Measurements from ENCODE around the gene CENPP. TPM values are rescaled to one million over a fixed set of nuclear protein-coding genes. Genes with fewer than 3 reads are reported as not detected.

Gene CENPP
- total RNA-seq, 1 donor from 2014 or later: 9.1 TPM

DNA sequence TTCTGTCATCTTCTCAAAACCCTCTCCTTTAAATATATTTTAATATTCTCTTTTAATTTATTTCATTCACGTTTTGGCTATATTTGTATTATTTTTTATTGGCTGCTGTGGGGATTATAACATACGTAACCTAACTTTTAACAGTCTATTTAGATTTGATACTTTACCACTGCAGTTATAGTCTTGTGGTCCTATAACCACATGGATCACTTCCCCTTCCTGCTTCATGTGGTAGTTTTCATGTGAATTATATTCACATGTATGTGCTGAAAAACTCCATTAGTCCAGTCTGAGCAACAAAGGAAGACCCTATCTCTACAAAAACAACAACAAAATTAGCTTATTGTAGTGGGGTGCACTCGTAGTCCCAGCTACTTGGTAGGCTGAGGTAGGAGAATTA lies 34.3 kb downstream of the CENPP start:
- ATAC-seq (no peak), DNase-seq (ENCODE audit: low spot score) (no peak)
- intact Hi-C loops (cut with DNase I): no loop called here

DNA sequence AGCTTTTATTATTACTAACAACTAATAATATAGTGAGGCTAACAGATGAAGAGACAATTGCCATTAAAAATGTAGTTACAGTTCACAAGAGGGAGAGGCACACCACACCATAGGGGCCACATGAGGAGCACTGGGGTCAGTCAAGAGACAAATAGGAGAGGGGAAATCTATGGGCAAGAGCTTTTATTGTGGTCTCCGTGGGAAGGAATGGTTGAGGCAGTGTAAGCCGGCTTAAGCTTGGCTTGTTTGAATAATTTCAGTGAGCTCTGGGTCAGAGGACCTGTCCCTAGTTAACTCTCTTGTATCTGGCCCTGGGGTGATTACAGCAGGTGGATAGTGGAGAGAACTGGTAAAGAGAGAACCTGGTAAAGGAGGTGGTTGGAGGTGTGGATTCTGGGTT lies 43.3 kb downstream of the CENPP start:
- ATAC-seq: no peak
- DNase-seq (ENCODE audit: low spot score): no peak
- intact Hi-C loops (cut with DNase I): no loop called here

DNA sequence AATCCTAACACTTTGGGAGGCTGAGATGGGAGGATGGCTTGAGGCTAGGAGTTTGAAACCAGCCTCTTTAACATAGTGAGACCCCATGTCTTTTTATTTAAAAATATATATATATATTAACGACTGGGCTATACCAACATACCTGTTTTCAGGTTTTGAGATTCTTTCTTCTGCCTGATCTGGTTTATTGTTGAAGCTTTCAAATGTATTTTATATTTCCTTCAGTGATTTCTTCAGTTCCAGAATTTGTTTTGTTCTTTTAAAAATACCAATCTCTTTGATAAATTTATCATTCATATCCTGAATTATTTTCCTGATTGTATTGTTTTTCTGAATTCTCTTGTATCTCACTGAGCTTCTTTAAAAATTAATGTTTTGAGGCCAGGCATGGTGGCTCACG lies 47.4 kb downstream of the CENPP start:
- intact Hi-C loops (cut with DNase I): no loop called here
- ATAC-seq (no peak), DNase-seq (ENCODE audit: low spot score) (no peak)

DNA sequence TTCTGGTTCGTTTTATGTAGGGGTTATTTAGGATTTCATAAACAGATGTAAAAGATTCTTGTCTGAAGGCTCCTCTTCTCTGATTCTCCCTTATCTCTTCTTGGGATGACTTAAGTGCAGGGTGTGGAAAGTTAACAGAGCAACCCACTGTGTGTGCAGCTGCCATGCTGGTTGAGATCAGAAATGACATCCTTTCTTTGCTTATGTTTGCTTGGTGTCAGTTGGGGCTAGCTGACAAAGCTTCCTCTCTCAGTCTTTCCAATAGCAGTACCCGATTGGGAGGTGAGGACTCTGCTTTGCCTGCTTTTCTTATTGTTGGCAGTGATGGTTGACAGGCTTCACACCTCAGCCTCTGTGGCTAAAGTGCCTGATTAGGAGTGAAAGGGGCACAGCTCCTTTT lies 52.1 kb downstream of the CENPP start:
- intact Hi-C loops (cut with DNase I): no loop called here
- DNase-seq (ENCODE audit: low spot score) (no peak), ATAC-seq (no peak)

DNA sequence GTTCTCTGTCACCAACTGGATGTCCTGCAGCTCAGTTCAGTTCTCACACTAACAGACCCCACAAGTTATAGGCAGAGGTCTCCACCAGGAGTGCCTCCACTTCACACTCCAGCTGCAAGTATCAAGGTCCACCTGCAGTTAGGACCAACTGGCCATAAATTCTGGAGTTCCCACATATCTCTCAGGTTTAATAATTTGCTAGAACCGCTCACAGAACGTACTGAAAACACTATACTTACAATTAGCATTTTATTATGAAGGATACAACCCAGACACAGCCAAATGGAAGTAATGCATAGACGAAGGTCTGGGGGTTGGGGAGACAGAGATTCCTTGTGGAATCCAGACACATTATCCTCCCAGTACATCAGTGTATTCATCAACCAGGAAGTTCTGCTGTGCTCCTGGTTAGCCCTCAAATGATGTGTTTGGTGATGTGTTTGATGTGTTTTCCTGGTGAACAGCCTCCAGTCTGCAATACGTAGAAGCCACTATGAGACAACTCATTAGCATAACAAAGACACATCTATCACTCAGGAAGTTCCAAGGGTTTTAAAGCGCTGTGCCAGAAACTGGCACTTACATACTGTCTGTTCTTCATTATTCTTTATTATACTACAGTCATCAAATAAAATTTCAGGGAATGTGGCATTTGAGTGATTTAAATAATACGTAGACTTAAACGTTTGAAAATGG lies 53.3 kb downstream of the CENPP start:
- intact Hi-C loops (cut with DNase I): no loop called here
- no peak for ATAC-seq
- no peak for DNase-seq (ENCODE audit: low spot score)

DNA sequence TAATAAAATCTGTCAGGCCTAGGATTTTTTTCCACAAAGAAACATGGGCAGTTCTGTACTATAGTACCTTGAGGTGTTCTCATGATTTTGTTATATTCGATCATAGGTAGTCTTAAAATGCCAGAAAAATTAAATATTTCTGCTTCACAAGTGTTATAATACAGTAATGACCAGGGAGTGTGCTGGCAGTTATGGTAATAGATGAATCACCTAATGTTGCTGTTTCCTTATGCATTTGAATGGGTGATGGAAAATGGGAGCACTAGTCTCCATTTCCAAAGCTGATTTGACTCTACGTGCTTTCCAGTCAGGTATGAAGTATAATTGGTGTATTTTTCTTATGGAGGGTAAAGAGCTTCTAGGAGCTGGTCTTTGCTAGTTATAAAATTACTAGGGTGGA lies 54.9 kb downstream of the CENPP start:
- DNase-seq (ENCODE audit: low spot score): no peak
- intact Hi-C loops (cut with DNase I): no loop called here
- no peak for ATAC-seq

DNA sequence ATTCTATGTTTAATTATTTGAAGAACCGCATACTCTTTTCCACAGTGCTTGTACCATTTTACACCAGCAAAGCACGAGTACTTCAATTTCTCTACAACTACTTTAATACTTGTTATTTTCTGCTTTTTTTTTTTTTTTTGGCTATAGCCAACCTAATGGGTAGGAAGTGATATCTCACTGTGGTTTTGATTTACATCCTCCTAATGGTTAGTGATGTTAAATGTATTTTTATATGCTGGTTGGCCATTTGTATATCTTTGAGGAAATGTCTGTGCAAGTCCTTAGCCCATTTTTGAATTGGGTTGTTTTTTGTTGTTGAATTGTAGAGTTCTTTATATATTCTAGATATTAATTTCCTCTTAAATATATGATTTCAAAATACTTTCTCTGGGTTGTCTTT lies 56.0 kb downstream of the CENPP start:
- intact Hi-C loops (cut with DNase I): no loop called here
- ATAC-seq (no peak), DNase-seq (ENCODE audit: low spot score) (no peak)

DNA sequence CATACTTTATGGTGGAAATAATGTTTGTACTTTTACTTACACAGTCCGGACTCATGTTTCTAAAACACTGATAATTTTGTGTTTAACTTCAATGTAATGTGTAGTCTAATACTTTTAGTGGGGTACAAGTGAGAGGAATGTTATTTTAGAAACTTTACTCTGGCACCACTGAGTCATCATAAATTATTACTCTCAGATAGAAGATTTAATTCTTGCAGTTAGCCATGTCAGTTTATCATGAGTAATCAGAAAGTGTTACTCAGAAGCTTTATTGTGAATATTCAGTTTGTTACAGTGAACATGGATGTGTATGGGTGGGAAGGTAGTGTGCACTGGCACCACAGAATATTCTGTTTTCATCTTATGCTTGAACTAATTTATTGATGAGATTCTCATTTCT lies 58.6 kb downstream of the CENPP start:
- no peak for DNase-seq (ENCODE audit: low spot score)
- no peak for ATAC-seq
- intact Hi-C loops (cut with DNase I): no loop called here

DNA sequence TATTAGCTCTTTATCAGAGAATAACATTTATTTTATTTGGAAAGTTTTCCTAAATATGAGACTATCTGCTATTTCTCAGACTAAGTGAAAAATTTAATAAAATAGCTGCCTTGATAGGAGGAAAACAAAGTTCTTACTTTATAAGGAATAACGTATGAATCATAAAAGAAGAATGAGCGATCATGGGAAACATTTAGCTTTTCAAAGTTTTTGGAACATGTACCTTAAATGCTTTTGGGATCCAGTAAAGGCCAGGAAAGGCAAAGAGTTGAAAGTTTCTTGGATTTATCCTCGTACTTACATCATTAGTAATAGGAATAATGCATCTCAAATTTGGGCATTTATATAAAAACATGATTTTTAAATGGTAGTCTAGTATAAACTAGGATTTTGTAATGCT lies 59.2 kb downstream of the CENPP start:
- no peak for DNase-seq (ENCODE audit: low spot score)
- no peak for ATAC-seq
- intact Hi-C loops (cut with DNase I): no loop called here

DNA sequence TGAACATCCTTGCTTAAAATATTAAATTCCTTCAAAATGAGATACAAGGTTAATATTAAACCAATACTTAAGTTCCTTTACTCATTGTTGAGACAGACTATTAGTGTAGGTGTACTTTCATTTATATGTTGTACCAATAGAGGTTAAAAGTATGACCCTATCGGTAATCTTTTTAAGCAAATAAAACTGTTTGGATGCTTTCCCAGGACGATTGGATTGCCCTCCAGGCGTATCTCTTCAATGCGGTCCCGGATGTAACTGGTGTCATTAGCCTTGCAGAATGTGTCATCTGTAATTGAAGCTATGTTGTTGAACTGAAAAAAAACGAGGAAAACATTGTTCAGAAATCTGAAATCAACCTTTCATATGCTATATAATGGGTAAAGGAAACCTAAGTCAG lies 59.7 kb downstream of the CENPP start:
- DNase-seq (ENCODE audit: low spot score) (no peak), ATAC-seq (peak; percentile 34)
- intact Hi-C loops (cut with DNase I): no loop called here

DNA sequence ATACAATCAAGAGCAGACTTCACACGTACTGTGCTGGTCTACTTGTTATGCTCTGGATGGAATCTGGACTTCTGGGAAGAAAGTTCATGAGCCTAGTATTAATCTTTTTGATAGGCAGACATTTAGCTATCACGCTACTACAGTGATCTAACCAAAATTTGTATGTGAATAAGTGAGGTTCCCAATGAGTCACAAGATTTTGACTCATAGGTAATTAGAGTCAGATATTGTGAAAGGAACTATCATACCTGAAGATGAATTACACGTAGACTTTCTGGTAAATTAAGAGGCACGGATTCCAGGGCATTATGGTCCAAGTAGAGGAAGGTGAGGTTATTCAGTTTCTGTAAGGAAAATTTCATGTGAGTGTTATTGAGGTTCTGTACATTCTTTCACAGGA lies 60.2 kb downstream of the CENPP start:
- ATAC-seq (peak; percentile 46), DNase-seq (ENCODE audit: low spot score) (no peak)
- intact Hi-C loops (cut with DNase I): no loop called here

DNA sequence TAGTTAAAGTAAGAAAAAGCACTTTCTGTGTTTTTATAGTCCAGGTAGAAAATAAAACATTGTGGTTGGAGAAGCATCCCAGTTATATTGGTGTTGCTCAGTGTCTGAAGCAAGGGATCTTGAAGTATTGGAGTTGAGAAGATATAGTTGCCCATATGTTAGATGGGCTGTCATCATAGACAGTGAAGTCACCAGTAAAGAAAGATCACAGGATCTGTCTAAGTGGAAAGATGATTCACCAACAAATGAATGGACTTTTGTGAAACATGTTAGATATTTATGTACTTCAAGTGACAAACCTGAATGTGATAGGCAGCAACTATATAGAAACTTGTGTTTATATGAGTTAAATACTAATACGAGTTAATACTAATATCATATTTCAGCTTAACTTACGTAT lies 66.9 kb downstream of the CENPP start:
- no peak for ATAC-seq
- intact Hi-C loops (cut with DNase I): no loop called here
- DNase-seq (ENCODE audit: low spot score): no peak

DNA sequence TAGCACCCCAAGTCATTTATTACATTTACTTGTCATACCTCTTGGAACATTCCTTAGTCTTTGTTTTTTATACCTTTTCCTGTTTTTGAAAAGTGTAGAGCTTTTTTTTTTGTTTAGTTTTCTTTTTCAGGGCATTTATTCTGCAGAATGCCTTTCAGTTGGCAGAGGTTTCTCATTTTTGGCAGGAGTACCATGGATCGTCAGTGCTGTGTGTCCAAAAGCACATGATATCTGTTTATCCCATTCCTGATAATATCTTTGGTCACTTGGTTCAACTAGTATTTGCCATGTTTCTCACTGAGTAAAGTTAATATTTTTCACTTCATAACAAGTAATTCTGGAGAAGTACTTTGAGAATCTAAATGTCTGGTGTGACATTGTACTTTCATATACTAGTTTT lies 67.9 kb downstream of the CENPP start:
- DNase-seq (ENCODE audit: low spot score) (no peak), ATAC-seq (peak; percentile 75)
- intact Hi-C loops (cut with DNase I): no loop called here

DNA sequence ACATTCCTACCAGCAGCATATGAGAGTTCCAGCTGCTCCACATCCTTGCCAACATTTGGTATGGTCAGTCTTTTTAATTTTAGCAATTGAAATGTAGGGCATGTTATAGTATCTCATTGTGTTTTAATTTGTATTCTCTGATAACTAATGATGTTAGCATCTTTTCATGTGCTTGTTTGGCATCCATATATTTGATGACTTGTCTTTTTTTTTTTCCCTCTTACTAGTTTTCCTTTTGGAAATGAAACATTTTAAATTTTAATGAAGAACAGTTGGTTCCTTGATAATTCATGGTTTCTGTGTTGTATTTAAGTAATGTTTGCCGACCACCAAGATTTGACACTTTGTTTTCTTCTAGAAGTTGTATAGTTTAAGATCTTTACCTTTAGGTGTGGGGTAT lies 69.9 kb downstream of the CENPP start:
- no peak for ATAC-seq
- intact Hi-C loops (cut with DNase I): no loop called here
- no peak for DNase-seq (ENCODE audit: low spot score)

DNA sequence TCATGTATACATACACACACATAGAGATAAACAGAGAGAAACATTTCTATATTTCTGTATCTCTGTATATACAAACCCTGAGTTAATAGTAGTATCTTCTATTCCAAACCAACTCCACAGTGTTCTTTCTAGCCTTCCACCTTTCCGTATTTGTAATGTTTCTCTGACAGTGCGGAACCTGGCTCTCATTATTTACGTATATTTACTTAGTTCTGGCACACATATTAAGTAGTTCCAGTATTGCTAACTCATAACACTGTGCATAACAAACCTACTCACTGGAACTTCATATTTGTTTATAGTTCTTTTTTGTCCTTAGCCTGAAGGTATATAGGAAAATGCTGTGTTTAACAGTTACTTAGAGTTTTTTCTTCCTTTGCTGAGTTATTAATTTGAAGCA lies 72.1 kb downstream of the CENPP start:
- intact Hi-C loops (cut with DNase I): no loop called here
- ATAC-seq (no peak), DNase-seq (ENCODE audit: low spot score) (no peak)

DNA sequence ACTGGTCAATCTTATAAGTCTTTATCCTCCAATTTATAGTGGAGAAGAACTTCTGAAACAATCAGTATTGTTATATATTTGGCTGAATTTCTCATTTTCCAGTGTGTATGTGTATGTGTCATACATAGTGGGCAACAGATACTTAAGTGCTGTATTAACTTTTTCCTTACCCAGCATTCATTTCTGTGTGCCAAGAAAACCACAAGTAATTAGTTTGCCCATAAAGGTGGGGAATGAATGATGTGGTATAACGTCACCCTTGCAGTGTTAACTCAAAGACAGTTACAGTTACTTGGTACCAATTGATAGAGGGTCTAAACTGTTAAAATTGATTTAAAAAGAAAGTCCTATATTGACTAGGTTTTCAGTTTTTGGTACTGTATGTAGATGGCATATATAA lies 76.6 kb downstream of the CENPP start:
- intact Hi-C loops (cut with DNase I): no loop called here
- ATAC-seq (no peak), DNase-seq (ENCODE audit: low spot score) (no peak)

DNA sequence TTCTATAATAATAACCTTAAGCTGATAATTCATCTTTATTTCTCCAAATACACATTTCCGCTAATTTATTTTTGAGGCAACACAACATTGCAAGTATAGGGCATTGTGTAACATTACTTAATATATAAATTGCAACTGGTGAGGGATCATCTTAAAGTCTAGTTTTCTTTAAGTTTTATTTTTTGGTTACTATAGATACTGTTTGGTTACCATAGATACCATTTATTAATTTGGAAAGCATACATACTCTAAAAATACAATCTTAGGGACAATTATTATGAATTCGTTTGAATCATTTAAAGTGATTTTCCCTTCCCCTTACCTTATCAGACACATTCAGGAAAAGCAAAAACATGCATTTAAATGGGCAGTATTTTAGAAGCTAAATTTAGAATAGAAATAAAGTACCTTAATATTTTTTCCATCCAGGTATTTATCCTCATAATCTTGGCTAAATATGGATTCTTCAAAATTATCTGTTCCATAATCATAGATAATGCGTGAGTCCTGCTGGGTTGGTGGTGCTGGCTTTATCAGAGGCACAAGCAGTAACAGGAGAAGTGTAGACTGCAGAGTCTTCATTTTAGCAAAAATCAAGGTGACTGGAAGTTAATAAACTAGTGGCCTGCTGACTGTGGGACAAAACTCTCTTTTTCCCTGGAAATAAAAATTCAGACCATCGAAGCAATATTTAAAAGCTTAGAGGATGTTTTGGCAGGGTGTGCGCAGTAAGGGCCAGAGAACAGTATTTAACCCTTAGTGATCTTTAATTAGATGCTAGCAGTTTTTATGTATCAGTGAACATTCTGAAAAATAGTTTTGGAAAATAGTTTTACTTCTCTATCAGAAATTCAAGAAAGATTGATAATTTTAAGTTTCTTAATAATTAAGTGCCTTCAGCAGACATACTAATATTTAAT lies 77.3 kb downstream of the CENPP start:
- no peak for DNase-seq (ENCODE audit: low spot score)
- intact Hi-C loops (cut with DNase I): no loop called here
- peak; percentile 25 for ATAC-seq

DNA sequence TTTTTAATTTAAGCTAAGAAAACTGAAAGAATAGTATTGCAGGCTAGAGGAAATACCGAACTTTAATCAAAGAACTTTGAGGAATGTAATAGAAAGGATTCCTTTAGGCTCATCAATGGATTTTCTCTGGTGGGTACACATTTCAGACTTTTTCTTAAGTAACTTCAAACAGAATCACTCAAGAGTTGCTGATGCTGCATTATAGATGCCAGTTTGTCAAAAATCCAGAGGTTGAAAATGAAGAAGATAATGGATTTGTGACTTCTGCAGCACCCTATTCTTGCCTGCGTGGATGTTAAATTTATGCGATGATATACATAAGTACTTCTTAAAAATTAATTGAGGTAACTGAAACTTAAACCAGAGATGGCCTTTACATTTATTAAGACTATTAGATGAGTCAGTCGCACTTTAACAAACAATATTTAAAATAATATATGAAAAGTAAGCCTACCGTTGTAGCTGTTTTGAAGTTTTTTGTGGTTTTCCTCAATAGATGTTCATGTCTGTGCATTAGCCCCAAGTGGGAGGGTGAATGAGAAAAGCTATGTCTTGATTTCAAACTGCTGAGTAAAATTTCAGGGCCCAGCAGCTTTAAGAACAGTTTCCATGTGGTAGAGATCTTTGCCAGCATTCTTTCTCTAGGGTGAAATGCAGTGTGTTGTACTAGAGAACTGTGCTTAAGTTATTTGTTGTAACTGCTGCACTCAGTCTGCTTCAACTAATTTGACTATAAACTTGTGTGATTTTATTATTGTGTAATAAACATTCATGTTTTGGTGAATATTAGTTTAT lies 78.5 kb downstream of the CENPP start, which contains the start of gene OGN:
Gene OGN, minus strand, starts transcription at position 537 of the 795 bp plus-strand sequence. CDS start 1,171 bp downstream, outside the sequence.
- intact Hi-C loops (cut with DNase I): no loop called here
- ATAC-seq: peak; percentile 57
- DNase-seq (ENCODE audit: low spot score): no peak

DNA sequence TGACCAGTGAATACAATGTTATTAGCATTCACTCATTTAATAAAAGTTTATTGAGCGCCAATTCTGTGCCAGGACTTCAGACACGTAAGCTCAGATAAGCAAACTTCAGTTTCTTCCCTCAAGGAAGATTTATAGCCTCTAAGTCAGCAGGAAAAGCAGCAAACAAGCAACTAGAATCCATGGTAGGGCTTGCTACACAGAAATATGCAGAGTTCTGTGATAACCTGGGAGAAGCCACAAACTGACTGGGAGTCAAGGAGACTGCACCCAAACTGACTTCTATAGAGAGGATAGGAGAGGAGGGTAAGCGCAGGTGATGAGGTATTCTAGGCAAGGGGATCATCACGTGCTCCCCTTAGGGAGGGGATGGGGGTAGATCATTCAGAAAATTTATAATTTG lies 80.1 kb downstream of the CENPP start:
- ATAC-seq (no peak), DNase-seq (ENCODE audit: low spot score) (no peak)
- intact Hi-C loops (cut with DNase I): no loop called here

DNA sequence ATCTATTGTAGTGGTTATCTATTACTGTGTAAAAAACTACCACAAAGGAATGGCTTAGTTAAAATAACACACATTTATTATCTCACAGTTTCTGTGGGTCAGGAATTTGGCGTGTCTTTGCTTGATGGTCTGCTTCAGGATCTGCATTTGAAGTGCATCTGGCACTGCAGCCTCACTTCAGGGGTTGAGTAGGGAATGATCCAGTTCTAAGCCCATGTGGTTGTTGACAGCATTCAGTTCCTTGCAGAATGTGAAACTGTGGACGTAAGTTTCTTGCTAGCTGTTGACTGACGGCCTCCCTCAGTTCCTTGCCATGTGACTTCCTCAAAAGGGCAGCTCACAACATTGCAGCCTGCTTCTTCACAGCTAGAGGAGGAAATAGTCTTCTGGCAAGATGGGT lies 80.7 kb downstream of the CENPP start:
- peak; percentile 88 for ATAC-seq
- DNase-seq (ENCODE audit: low spot score): no peak
- intact Hi-C loops (cut with DNase I): no loop called here
